Natural killer cell (primary cell): Measurements from ENCODE around the gene CCL25. TPM values are rescaled to one million over a fixed set of nuclear protein-coding genes. Genes with fewer than 3 reads are reported as not detected.

Source experiments
- ATAC-seq, 3 donors: fragments of 150-1000 bp in 2 of 3; fragments of 200-7000 bp in 1 of 3; cut with Tn5 transposase; 1 replicate in 1 of 3; 2 replicates in 2 of 3; pipeline ENCODE4 v1.10.0; 2021; ENCODE audit warnings: mild to moderate bottlenecking in 2 of 3, moderate library complexity in 2 of 3
- DNase-seq, 2 donors: peaks; one replicate each; pipeline versions ENCODE4 v3.0.0 to v3.0.0-alpha.2; 2013 to 2021; ENCODE audit warnings: mixed read lengths in 1 of 2
- H3K27ac ChIP-seq: one replicate; pipeline ENCODE4 v1.5.1; 2013; ENCODE audit warnings: mild to moderate bottlenecking, low read length
- H3K27me3 ChIP-seq: one replicate; pipeline ENCODE4 v1.6.1; 2013; ENCODE audit warnings: low read length; ENCODE audit not compliant: control insufficient read depth, insufficient read depth
- H3K36me3 ChIP-seq: one replicate; pipeline ENCODE4 v1.6.1; 2013; ENCODE audit warnings: low read length; ENCODE audit not compliant: control insufficient read depth, insufficient read depth
- H3K4me1 ChIP-seq: one replicate; pipeline ENCODE4 v1.6.1; 2013; ENCODE audit warnings: low read length; ENCODE audit not compliant: control insufficient read depth, insufficient read depth
- H3K4me3 ChIP-seq: one replicate; pipeline ENCODE4 v1.5.1; 2013; ENCODE audit warnings: low read length
- H3K9me3 ChIP-seq: one replicate; pipeline ENCODE4 v1.6.1; 2013; ENCODE audit warnings: low read length; ENCODE audit not compliant: control insufficient read depth, insufficient read depth
- H3K27ac Mint-ChIP-seq, 2 donors: one replicate each; pipeline ENCODE4 v1.8.0; 2022; ENCODE audit warnings: mild to moderate bottlenecking in 2 of 2, mixed read lengths in 2 of 2, moderate library complexity in 1 of 2
- H3K27me3 Mint-ChIP-seq, 2 donors: one replicate each; pipeline ENCODE4 v1.8.0; 2022; ENCODE audit warnings: low read depth in 2 of 2, mixed read lengths in 2 of 2
- H3K36me3 Mint-ChIP-seq: one replicate; pipeline ENCODE4 v1.8.0; 2022; ENCODE audit warnings: mixed read lengths
- H3K4me1 Mint-ChIP-seq, 2 donors: one replicate each; pipeline ENCODE4 v1.8.0; 2022; ENCODE audit warnings: mixed read lengths in 2 of 2
- H3K4me3 Mint-ChIP-seq: one replicate; pipeline ENCODE4 v1.8.0; 2022; ENCODE audit warnings: mild to moderate bottlenecking, moderate library complexity, mixed read lengths
- H3K9me3 Mint-ChIP-seq, 2 donors: one replicate each; pipeline ENCODE4 v1.8.0; 2022; ENCODE audit warnings: mixed read lengths in 2 of 2
- CTCF ChIP-seq: fragments of 200-600 bp; IDR thresholded peaks from one replicate; pipeline ENCODE4 v1.8.0; 2022; ENCODE audit warnings: antibody characterized with exemption
- WGBS: methylation state at CpG from one replicate; pipeline ENCODE4 v1.1.7; 2013; ENCODE audit warnings: missing lambda C conversion rate; ENCODE audit not compliant: insufficient coverage; 5-methylcytosine and 5-hydroxymethylcytosine counted together
- intact Hi-C: fragments of 100-400 bp; cut with micrococcal nuclease; formaldehyde crosslinking; loops from one replicate; pipeline ENCODE4 v1.14.2; 2022
- total RNA-seq, 4 donors: library from RNA; stranded (reverse); fragments of 120-200 nt in 1 of 4; gene quantifications; one replicate each; pipeline versions ENCODE4 v1.2.3 to v1.2.4, GENCODE V29; 2013 to 2022

The CCL25 gene
- total RNA-seq, 3 donors from 2014 or later (not counting 1 experiment from before 2014, with no cell fraction given) = 0.28 TPM; not detected in 2

- 94% methylated on average over 12 of the region's 13 CpGs for whole genome bisulfite sequencing
- intact Hi-C loops = no loop called here
Observed at GRCh38 chr19:8084152-8084551, 31.6 kb downstream of the CCL25 start.

GRCh38 chr19:8085598-8086408, 33.2 kb downstream of the CCL25 start:
- no peaks in the 10 kb centered on the region for H3K36me3 Mint-ChIP-seq
- no peak for TF ChIP-seq CTCF
- peak in 2 of 3 donors; percentile 66 to 85 for ATAC-seq
- H3K9me3 Mint-ChIP-seq = no peaks in the 10 kb centered on the region
- no peak overlapping the region for H3K4me3 Mint-ChIP-seq
- H3K27ac ChIP-seq = no peak overlapping the region
- H3K27ac Mint-ChIP-seq = no peak overlapping the region
- peaks cover 4% of the 10 kb centered on the region for H3K9me3 ChIP-seq
- no peak for DNase-seq
- no peak overlapping the region for H3K4me3 ChIP-seq
- H3K4me1 ChIP-seq = no peaks in the 10 kb centered on the region
- H3K27me3 Mint-ChIP-seq = no peaks in the 10 kb centered on the region
- no peaks in the 10 kb centered on the region for H3K4me1 Mint-ChIP-seq
- H3K36me3 ChIP-seq = no peaks in the 10 kb centered on the region
- intact Hi-C loops = no loop called here
- WGBS = 90% methylated on average over 18 of the region's 20 CpGs
- no peaks in the 10 kb centered on the region for H3K27me3 ChIP-seq

More at GRCh38 chr19:8084152-8084551, 31.6 kb downstream of the CCL25 start:
- ATAC-seq = no peak
- H3K4me3 ChIP-seq = no peak overlapping the region
- no peaks in the 10 kb centered on the region for H3K36me3 ChIP-seq
- H3K4me3 Mint-ChIP-seq = no peak overlapping the region
- no peaks in the 10 kb centered on the region for H3K9me3 ChIP-seq
- no peaks in the 10 kb centered on the region for H3K4me1 Mint-ChIP-seq
- no peaks in the 10 kb centered on the region for H3K36me3 Mint-ChIP-seq
- H3K27ac Mint-ChIP-seq = no peak overlapping the region
- H3K4me1 ChIP-seq = no peaks in the 10 kb centered on the region
- TF ChIP-seq CTCF = no peak
- H3K9me3 Mint-ChIP-seq = no peaks in the 10 kb centered on the region
- H3K27me3 ChIP-seq = no peaks in the 10 kb centered on the region
- no peak overlapping the region for H3K27ac ChIP-seq
- H3K27me3 Mint-ChIP-seq = no peaks in the 10 kb centered on the region
- DNase-seq = no peak

GRCh38 chr19:8086849-8087248, 34.3 kb downstream of the CCL25 start:
- Histone ChIP-seq H3K9me3 (peaks cover 4% of the 10 kb centered on the region), H3K36me3 (no peaks in the 10 kb centered on the region), H3K27ac (no peak overlapping the region), H3K4me3 (no peak overlapping the region), H3K4me1 (no peaks in the 10 kb centered on the region), H3K27me3 (no peaks in the 10 kb centered on the region)
- no peak overlapping the region for H3K27ac Mint-ChIP-seq
- TF ChIP-seq CTCF = no peak
- H3K4me1 Mint-ChIP-seq = no peaks in the 10 kb centered on the region
- WGBS = 93% methylated on average over 13 of the region's 13 CpGs
- ATAC-seq = no peak
- H3K27me3 Mint-ChIP-seq = no peaks in the 10 kb centered on the region
- DNase-seq = no peak
- intact Hi-C loops = no loop called here
- H3K36me3 Mint-ChIP-seq = no peaks in the 10 kb centered on the region
- H3K4me3 Mint-ChIP-seq = no peak overlapping the region
- no peaks in the 10 kb centered on the region for H3K9me3 Mint-ChIP-seq

GRCh38 chr19:8087876-8088275, 35.3 kb downstream of the CCL25 start:
- Histone ChIP-seq H3K4me1 (no peaks in the 10 kb centered on the region), H3K4me3 (no peak overlapping the region), H3K9me3 (peaks cover 4% of the 10 kb centered on the region), H3K36me3 (no peaks in the 10 kb centered on the region), H3K27ac (no peak overlapping the region), H3K27me3 (no peaks in the 10 kb centered on the region)
- no peak overlapping the region for H3K4me3 Mint-ChIP-seq
- ATAC-seq (no peak), DNase-seq (no peak)
- no peaks in the 10 kb centered on the region for H3K36me3 Mint-ChIP-seq
- H3K27ac Mint-ChIP-seq = no peak overlapping the region
- WGBS = 98% methylated on average over 15 of the region's 15 CpGs
- H3K4me1 Mint-ChIP-seq = no peaks in the 10 kb centered on the region
- TF ChIP-seq CTCF = no peak
- intact Hi-C loops = no loop called here
- no peaks in the 10 kb centered on the region for H3K27me3 Mint-ChIP-seq
- H3K9me3 Mint-ChIP-seq = no peaks in the 10 kb centered on the region
